Stimulated activated naive CD4-positive, alpha-beta T cell treated with Interleukin-2 at 50 U/mL for 16 hours (primary cell): ENCODE measurements around the gene EEFSEC.

Experiments
- DNase-seq: peaks from one replicate; lab custom pipeline; 2025; lab: John Stamatoyannopoulos, UW

EEFSEC gene

DNA sequence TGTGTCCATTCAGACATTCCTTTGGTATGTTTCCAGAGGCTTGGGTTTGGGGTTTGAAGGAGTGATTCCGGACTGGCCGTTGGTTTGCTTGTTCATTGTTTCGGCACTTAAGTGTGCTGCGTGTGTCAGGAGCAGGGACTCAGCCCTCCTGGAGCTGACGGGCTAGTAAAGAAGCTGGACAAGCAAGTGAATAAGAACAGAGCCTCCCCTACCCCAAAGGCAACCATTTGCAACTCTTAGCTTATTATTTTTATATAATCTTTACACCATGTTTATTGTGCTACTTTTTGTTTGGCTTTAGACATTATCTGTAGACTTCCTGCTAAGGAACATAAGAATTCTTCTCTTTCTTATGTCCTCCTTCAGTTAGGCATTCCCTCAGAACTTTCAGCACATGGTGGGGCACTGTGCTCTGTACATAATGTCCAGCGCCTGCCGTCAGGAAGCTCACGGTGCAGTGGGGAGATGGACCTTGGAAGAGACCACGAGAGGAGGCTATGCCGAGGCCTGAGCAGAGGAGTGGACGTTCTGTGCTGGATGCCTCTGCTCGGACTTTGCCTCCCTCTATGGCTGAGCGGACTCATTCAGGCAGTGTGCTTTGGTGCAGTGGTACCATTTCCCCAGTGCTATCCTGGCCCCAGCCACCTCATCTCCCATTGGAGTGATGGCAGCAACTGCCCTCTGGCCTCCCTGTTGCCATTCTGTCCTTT, 65.4 kb downstream of the EEFSEC start:
- DNase-seq: no peak

DNA sequence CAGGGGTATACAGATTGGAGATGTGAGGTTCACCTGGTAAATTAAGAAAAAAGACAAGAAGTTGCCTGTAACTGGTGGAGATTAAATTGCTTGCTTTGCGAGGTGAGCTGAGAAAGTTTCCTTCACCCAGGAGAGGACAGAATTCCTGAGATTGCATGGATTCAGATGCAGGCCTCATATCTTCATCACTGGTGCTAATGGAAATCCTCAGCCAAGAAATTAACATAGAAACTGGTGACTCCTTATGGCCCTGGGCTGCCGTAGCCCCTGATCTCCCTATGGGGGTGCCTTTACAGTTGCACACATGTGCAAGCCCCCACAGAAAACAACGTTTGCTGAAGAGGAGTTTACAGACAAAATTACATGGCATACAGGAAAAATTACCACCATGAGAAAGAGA, 68.0 kb downstream of the EEFSEC start:
- no peak for DNase-seq

DNA sequence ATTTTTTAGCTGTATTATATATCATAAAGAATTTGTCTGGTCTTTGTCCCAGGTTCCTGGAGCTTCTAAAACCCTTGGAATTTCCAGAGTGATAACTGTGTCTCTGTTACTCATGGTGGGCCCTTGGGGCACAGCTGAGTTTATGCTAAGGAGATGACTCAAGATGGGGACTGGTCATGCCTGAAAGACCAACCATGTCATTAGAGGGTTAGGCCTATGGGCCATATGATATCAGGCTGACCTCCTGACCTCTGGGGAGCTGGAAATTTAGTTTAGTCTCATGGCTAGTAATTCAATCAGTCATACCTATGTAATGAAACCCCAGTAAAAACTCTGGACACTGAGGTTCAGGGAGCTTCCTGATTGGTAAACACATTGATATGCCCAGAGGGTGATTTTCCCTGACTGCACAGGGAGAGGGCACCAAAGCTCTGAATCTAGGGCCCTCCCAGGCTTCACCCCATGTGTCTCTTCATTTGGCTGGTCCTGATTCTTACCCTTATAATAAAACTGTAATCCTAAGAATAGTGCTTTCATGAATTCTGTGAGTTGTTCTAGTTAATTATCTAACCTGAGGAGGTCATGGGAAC, 69.6 kb downstream of the EEFSEC start:
- no peak for DNase-seq

DNA sequence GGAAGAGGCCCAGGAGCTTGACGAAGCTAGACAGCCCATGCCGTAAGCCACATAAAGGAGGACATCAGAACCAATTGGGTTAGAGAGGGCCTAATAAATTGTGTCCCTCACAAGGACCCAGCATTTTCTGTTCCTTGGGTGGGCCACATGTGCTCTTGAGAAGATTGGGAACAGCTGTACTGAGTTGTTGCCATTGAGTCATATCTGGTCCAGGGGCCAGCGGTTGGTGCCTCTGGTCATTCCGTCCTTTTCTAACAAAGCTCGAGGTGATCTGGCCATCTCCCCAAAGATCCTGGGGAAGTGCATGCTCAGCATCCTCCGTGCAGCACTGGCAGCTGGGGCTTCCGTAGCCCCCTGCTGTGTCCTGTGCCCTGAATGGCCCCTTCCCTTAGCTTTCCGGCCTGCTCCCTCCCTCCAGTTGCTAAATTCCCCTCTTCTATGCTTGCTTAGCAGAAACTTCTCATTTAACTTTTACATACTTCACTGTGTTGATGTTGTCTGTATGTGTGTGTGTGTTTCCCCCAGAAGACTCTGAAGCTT, 73.0 kb downstream of the EEFSEC start:
- DNase-seq: no peak

DNA sequence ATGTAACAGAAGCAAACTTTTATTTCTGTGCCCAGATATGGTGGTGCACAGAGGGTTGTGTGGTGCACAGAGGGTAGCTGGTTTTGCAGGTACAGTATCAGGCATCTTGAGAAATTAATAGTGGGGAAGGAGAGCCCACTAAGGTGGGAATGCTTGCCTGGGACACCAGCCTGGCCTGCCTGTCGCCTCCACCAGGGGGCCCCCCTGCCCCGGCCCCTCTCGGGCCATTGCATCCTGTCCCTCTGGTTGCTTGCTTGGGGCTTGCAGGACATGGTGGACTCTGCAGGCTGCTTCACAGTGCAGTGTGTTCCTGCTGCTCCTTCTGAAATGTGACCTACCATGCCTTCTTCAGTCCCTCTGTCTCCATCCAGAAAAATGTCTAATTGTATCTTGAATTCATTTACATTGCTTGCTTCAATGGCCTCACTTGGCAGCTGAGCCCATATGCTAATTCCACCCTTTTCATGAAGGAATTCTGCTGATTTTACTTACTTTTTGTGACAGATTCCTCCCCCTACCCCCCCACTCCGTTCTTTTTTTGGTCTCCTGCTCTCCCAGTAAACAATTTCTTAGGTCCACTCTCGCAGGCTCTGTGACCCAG, 73.6 kb downstream of the EEFSEC start:
- no peak for DNase-seq

DNA sequence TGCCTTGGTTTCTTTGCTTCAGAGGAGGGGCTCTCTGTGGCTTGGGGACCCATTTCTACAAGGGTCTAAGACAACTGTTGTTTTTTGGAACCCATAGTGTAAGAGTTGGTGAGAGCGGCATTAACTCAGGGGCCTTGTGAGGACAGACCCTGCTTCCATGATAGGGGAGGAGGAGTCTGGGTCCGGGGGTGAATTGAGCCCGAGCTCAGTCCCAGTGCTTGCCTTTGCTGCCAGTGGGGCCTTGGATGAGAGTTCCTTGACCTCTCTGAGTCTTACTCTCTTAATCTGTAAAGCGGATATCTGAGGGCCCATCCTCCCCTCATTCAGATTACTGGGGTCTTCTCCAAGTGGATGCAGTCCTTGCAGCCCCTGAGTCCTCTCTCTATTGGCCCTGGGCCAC, 74.2 kb downstream of the EEFSEC start:
- DNase-seq: no peak

DNA sequence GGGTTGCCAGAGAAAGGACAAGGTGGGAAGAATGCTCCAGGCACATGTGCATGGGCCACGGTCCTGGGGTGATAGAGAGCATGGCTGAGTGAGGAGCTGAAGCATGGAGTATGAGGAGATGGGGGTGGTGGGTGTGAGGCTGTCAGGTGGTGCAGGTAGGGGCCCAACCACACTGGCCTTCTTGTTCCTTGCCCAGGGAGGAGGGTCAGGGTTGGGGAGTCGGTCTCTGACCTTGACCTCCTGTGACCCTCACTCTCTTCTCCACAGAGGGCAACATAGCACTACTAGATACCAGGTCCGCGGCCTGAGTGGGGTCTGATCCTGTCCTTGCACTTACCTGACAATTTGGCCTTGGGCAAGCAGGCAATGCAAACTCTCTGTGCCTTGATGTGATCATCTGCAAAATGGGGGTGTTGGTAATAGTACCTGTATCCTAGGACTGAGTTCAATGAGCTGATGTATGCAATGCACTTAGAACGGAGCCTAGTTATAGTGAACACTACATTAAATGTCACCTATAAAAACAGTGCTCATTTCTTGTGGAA, 75.2 kb downstream of the EEFSEC start:
- no peak for DNase-seq

DNA sequence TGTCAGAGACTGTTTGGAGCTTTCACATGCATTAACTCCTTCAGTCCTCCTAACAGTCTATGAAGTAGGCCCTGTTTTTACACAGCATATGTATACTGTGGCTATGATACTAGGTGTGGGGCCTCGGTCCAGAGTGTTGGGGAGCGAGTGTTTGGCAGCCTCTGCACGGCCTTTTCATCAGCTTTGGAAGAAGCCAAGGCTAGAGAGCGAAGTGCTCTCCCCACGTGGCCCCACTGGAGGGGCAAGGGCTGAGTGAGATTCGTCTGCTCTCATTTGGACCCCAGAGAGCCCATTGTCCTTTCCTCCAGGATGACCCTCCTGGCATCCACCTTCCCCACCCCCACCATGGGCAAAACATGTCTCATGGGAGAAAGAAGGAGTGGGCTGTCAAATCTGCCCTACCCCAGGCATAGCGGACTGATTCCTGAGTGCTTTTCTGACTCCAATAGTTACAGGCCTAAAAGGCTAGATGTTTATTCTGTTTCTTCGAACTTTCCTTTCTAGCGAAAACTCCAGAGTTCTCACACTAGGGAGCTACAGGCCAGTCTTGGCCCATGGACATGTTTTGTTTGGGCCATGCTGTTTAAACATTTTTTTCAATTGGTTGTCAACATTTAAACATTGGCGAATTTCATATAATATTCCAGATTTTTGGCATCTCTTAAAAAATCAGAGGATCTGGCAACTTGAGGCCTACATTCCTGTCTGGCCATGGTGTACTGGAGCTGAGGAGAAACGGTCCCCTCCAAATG, 76.0 kb downstream of the EEFSEC start:
- no peak for DNase-seq

DNA sequence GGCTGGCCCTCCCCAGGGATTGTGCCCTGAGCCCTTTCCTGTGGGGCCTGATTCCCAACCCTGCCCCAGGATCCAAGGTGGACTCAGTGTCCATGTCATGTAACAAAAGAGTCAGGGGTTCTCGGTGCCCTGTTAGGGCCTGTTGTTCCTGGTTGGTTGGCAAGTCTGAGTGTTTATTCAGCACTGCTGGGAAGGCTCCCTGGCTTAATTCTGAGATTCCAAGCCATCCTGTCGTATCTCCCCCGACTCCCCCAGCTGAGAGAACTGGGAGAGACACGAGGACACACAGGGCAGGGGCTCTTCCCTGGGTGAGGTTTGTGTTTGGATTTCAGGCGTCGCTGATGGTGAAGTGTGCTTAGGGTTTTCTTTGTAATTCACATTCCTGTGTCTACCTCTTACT, 78.3 kb downstream of the EEFSEC start:
- DNase-seq: no peak

DNA sequence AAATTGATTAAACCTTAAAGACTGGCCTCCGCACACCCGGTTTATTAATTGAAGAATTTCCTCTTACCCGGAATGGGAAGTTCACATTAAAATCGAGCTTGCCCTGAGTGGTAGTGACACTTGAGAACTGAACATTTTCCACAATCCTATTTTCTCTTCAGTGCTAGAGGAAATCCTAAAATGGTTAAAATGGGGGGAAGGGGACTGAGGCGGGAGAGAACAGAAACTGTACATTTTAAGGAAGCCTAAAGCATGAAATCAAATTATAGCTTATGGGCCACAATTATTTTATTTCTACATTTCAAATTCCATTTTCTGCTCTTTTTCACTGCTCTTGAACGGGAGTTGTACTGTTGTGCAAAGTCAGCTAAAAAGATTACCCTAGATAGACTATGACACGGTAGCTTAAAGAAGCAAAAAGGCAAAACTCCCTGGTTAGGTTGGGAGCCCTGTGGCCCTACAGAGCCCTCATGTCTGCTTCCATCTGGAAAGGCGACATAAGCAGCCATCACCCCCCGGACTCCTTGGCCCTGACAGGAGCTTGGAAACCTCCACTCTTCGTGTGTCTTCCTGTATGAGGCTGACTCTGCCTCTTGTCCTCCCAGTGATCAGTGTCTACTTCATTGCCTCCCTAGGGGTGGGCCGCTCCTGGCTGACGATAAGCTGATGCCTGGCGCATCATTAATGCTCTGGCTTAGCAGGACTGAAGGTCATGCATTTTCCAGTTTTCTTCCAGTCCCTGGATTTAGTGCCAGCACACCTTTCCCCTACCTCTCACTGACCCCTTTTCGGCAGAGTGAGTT, 79.3 kb downstream of the EEFSEC start:
- no peak for DNase-seq

DNA sequence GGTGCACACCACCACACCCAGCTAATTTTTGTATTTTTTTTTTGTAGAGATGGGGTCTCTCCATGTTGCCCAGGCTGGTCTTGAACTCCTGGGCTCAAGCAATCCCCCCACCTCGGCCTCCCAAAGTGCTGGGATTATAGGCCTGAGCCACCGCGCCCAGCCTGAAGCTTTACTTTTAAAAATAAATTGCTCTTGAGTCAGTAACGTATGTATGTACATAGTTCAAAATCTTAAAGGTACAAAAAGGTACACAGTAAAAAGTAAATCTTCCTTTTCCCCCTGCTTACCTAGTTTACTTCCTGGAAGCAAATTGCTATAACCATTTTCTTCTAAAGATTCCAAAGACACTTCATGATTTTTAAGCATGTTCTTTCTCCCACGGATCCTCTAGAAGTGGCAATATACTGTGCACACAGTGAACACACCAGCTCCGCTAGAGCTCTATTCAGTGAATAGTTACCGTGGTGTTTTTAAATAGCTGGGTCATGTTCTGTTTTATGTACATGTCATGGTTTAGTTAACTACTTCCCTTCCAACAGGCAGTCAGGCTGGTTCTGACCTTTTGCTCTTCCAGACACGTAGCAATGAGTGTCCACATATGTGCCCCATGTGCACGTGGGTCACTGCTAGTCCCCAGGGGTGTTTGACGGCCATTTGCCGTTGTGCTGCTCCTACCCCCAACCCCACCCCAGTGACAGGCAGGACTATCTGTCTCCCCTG, 82.1 kb downstream of the EEFSEC start:
- no peak for DNase-seq

DNA sequence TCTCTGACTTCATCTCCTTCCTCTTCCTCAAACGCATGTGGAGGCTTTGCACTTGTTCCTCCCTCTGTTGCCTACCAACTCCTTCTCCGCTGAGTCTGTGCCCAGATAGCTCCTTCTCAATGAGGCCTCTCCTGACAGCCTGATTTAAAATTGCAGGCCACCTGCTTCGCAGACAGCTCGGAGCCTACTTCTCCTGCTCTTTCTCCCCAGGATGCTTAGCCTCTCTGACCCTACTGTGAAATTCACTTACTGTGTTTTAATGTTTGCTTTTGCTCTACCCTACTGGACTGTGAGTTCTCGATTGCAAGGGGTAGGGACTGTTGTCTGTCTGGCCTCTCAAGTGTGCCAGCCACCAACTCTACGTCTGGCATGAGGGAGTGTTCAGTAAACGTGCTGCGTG, 83.4 kb downstream of the EEFSEC start:
- no peak for DNase-seq

DNA sequence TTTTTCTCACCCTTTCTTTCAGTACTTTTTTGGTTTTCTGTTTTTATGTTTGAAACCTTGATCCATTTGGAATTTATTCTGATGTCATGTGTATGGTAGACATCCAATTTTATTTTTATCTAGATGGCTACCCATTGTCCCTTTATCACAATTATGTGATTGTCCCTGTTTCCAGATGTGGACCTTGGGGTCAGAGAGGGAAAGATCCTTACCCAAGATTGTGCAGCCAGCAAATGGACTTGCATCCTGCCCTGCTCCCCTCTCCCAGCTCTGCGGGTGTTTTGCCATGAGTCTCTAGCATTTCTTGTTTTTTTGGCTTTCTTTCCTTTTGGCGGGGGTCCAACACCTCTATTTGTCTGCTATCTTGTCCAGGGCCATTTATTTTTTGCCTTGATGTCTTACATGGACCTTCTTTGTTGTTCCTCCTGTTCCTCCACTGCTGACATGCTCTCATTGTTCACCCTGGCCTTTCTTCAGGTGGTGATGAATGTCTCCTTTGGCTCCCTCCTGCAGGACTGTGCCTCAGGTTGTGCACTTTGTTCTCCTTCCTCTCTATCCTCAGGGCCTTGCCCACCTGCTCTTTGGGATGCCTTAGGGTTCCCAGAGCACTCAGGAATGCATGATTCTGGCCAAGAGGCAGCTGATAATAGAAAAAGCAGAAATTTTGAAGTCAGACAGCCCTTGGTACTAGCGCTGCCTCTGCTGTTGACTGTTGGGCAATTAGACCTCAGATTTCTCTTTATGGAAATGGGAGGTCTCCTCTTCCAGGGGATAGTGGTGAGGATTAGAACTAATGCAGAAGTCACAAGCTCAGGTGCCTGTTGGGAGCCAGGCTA, 84.3 kb downstream of the EEFSEC start:
- no peak for DNase-seq

DNA sequence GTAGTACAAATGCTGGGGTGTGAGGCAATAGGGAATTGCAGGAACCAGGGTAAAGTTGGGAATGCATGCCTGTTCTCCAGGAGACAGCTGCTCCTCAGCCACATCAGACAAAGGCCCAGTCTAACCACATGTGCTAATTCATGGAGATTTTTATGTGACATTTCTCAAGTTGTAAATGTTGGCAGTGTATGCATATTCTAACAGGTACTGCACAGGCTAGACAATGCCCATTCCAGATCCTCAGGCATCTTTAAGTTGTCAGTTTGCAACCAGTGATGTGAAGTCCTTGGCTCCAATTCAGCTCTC, 84.9 kb downstream of the EEFSEC start:
- no peak for DNase-seq

DNA sequence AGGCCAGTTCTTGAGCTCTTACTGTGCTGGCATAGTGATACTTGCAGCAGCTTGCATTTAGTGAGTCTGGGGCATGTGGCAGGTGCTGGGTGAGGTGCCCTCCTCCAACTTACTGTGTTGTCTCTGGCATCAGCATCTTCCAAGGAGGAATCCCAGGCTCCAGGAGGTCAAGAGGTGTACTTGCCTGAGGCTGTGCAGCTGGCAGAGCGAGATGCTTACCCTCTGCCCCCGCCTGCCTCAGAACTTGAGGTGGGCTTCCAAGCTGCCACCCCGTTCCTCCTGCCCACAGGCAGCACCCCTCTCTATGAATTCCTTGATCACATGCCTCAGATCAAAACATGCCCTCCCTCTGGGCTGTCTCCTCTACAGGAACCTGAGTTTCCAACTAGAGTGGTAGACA, 86.0 kb downstream of the EEFSEC start:
- DNase-seq: no peak

DNA sequence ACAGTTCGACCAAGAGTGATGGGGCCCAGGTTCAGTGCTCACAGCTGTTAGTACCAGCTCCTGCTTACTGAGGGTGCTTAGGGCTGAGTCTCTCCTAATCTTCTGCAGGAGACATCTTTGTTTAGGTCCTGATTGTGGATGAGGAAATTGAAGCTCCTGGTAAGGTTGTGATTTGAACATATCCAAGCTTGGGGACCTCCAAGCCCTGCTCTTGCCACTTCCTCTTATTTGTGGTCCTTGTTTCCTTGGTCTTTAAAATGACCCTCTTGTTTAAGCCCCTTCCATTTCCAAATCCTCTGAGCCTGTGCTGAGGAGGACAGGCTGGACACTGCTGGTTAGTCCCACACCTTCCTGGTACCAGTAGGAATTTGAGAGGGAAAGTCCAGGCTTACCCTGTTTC, 87.0 kb downstream of the EEFSEC start:
- DNase-seq: no peak

DNA sequence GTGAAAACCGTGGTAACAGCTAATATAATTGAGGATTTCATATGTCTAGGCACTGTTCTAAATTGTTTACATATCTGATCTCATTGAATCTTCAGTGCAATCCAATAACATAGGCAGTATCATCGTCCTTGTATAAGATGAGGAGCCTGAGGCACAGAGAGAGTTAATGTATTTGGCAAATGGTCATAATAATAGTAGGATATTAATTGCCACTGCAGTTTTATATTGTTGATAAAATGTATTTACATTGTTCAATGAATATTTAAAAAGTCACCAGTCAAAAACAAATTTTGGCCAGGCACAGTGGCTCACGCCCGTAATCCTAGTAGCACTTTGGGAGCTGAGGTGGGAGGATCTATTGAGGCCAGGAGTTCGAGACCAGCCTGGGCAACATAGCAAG, 88.5 kb downstream of the EEFSEC start:
- DNase-seq: no peak

DNA sequence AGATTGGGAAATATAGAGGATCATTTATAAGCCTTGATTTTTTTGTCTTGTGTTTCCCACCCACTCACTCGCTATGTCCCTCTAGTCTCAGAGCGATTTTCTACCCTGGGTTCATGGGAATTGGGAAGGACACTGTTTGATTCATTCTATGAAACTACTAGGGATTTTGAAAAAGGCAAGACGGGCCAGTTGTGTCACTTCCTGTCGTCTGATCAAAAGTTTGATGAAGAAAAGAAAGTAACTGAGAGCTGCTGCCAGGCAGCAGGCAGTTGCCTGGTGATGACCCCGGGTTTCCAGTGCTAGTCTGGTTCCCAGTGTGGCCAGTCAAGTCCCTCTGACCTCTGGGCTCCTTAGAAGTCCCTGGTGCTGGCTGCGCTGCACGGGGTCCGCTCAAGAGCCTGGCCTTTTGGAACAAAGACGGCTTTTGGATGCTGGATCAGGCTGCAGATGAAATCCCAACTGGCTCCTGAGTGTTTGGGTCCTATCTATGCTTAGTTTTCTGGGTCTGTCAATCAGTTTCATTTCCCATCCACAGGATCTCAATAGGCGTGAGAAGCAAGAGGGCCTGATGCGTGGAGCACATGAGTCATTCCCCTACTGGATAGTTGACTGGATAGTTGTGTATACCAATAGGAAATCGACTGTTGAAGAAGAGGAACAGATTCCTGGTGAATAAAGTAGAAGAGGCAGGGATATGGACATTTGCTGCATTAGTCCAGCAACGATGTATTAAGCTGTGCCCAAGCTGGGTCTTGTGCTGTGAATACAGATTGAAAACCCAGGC, 89.7 kb downstream of the EEFSEC start:
- no peak for DNase-seq
